ENCODE data around the gene ZBTB7C. TPM values are rescaled to one million over a fixed set of nuclear protein-coding genes. Genes with fewer than 3 reads are reported as not detected.

The ZBTB7C gene
- total and polyA plus RNA-seq, 4 experiments from 2014 or later: 0.23 TPM; not detected in 3

DNA sequence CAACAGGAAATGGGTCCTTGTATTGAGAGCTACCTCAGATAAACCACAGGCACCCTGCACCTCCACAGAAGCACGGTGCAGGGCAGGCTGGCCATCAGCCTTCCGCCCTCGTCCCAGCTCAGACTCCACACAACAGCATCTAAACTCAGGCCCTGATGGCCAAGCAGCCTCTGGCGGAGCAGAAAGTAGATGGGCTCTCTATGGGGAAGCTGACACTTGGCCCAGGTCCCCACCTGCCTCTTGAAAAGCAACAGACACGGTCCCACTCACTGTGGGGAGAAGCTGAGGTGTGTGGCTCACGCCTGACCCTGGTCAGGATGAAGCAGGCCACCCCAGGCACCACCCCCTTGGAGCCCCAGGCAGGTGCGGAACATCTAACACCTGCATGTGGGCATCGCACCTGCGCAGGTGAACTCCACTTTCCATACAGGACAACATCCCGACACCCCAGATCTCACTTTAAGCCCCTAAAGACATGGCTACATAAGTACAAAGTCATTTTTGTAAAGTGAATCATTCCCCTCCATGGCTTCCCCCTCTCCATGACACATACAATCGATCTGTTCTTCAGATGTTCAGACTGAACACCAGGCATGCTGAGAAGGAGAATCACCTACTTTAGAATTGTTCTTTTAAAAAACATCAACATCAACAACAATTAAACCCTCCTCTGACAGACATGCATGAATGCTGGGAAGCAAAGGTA lies 208.4 kb downstream of the ZBTB7C start:
- no peak for DNase-seq
- Histone ChIP-seq H3K4me1 (ENCODE audit: insufficient read depth, low read length) (no peaks in the 10 kb centered on the region), H3K36me3 (ENCODE audit: insufficient read depth, low read length) (no peaks in the 10 kb centered on the region), H3K27ac (ENCODE audit: low read depth, low read length) (no peak overlapping the region), H3K9me3 (ENCODE audit: control insufficient read depth in 1 of 2, low read length in 2 of 2) (no peaks in the 10 kb centered on the region), H3K4me3 (ENCODE audit: low read length in 2 of 2) (no peak overlapping the region), H3K27me3 (ENCODE audit: insufficient read depth, low read length) (no peaks in the 10 kb centered on the region)
- intact Hi-C loops (cut with micrococcal nuclease): no loop called here
- H3K36me3 Mint-ChIP-seq: no peaks in the 10 kb centered on the region
- peaks cover 0 to 4% (median 0%) of the 10 kb centered on the region in 8 donors for H3K9me3 Mint-ChIP-seq
- peaks cover 20 to 33% of the 10 kb centered on the region in 2 donors for H3K27me3 Mint-ChIP-seq
- CTCF ChIA-PET (ENCODE audit: partially characterized antibody): no interaction called here
- no peak overlapping the region for H3K4me3 Mint-ChIP-seq
- POLR2A ChIA-PET (ENCODE audit: partially characterized antibody): no interaction called here
- H3K27ac Mint-ChIP-seq: no peak overlapping the region
- no peaks in the 10 kb centered on the region for H3K4me1 Mint-ChIP-seq

DNA sequence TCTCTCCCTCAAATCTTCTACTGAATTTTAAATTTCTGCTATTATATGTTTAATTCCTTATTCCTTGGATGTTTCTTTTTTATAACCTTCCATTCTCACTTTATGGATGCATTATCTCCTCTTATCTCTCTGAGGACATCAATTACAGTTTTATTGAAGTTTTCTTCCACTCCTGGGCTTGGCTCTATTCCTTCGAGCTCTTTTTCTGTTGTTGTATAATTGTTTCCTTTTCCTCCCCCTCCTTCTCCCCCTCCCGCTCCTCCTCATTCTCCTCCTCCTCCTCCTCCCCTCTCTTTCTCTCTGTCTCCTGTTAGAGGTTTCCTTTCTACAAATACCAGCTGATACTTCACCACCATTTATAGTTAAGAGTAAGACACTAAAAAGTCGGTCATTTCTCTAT lies 209.8 kb downstream of the ZBTB7C start:
- no peak overlapping the region for H3K27ac ChIP-seq (ENCODE audit: low read depth, low read length)
- H3K4me1 ChIP-seq (ENCODE audit: insufficient read depth, low read length): no peaks in the 10 kb centered on the region
- ChIA-PET CTCF (ENCODE audit: partially characterized antibody) (no interaction called here), POLR2A (ENCODE audit: partially characterized antibody) (no interaction called here)
- Mint-ChIP-seq H3K27ac (no peak overlapping the region), H3K9me3 (peaks cover 0 to 4% (median 2%) of the 10 kb centered on the region in 8 donors), H3K4me1 (no peaks in the 10 kb centered on the region), H3K4me3 (no peak overlapping the region), H3K36me3 (no peaks in the 10 kb centered on the region), H3K27me3 (peaks cover 20 to 31% of the 10 kb centered on the region in 2 donors)
- H3K27me3 ChIP-seq (ENCODE audit: insufficient read depth, low read length): no peaks in the 10 kb centered on the region
- intact Hi-C loops (cut with micrococcal nuclease): no loop called here
- H3K4me3 ChIP-seq (ENCODE audit: low read length in 2 of 2): no peak overlapping the region
- H3K36me3 ChIP-seq (ENCODE audit: insufficient read depth, low read length): no peaks in the 10 kb centered on the region
- no peaks in the 10 kb centered on the region for H3K9me3 ChIP-seq (ENCODE audit: control insufficient read depth in 1 of 2, low read length in 2 of 2)
- DNase-seq: no peak

DNA sequence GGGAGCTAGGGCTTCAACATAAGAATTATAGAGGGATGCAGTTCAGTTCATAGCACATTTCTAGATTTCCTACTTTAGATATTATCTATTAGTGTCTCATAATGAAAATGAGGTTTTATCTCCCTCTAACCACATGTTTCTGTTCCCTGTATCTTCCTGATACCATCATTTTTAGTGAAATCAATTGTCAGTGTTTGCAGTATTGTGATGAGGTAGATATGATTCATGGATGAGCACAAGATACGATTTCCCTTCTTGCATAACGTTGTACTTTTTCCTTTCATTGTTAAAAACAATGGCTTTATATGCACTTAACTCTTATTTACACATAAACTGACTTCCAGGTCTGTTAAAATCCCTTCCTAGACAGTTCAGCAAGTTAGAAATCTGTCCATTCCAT lies 211.4 kb downstream of the ZBTB7C start:
- Mint-ChIP-seq H3K4me3 (no peak overlapping the region), H3K36me3 (no peaks in the 10 kb centered on the region), H3K9me3 (peaks cover 0 to 5% (median 4%) of the 10 kb centered on the region in 8 donors), H3K27me3 (peaks cover 18 to 30% of the 10 kb centered on the region in 2 donors), H3K27ac (no peak overlapping the region), H3K4me1 (no peaks in the 10 kb centered on the region)
- DNase-seq: no peak
- POLR2A ChIA-PET (ENCODE audit: partially characterized antibody): no interaction called here
- Histone ChIP-seq H3K4me3 (ENCODE audit: low read length in 2 of 2) (no peak overlapping the region), H3K27me3 (ENCODE audit: insufficient read depth, low read length) (no peaks in the 10 kb centered on the region), H3K36me3 (ENCODE audit: insufficient read depth, low read length) (no peaks in the 10 kb centered on the region), H3K27ac (ENCODE audit: low read depth, low read length) (no peak overlapping the region), H3K9me3 (ENCODE audit: control insufficient read depth in 1 of 2, low read length in 2 of 2) (no peaks in the 10 kb centered on the region), H3K4me1 (ENCODE audit: insufficient read depth, low read length) (no peaks in the 10 kb centered on the region)
- CTCF ChIA-PET (ENCODE audit: partially characterized antibody): no interaction called here
- intact Hi-C loops (cut with micrococcal nuclease): no loop called here

DNA sequence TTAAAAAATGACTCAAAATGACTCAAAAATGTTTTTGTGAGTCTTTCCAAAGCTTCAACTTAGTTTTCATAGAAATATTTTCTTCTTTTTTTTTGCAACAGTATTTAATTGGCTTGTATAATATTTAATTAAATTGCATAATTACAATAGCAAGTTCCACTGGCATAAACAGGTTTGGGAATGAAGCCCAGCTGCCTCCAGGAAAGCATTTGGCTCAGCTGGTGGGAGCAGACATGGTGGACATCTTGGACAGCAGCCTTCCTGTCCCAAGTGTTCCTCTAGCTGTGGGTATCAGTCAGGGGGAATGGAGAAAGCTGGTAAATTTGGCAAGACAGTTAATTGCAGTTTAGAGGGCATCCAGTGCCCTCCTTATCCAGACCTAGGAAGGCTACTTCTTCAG lies 213.4 kb downstream of the ZBTB7C start:
- H3K9me3 ChIP-seq (ENCODE audit: control insufficient read depth in 1 of 2, low read length in 2 of 2): no peaks in the 10 kb centered on the region
- Mint-ChIP-seq H3K36me3 (no peaks in the 10 kb centered on the region), H3K4me3 (no peak overlapping the region), H3K27ac (no peak overlapping the region), H3K27me3 (peaks cover 10 to 19% of the 10 kb centered on the region in 2 donors), H3K4me1 (no peaks in the 10 kb centered on the region), H3K9me3 (peaks cover 0 to 5% (median 4%) of the 10 kb centered on the region in 8 donors)
- H3K27me3 ChIP-seq (ENCODE audit: insufficient read depth, low read length): no peaks in the 10 kb centered on the region
- no peaks in the 10 kb centered on the region for H3K36me3 ChIP-seq (ENCODE audit: insufficient read depth, low read length)
- intact Hi-C loops (cut with micrococcal nuclease): no loop called here
- H3K4me3 ChIP-seq (ENCODE audit: low read length in 2 of 2): no peak overlapping the region
- no peak for DNase-seq
- POLR2A ChIA-PET (ENCODE audit: partially characterized antibody): no interaction called here
- no peak overlapping the region for H3K27ac ChIP-seq (ENCODE audit: low read depth, low read length)
- CTCF ChIA-PET (ENCODE audit: partially characterized antibody): no interaction called here
- H3K4me1 ChIP-seq (ENCODE audit: insufficient read depth, low read length): no peaks in the 10 kb centered on the region

DNA sequence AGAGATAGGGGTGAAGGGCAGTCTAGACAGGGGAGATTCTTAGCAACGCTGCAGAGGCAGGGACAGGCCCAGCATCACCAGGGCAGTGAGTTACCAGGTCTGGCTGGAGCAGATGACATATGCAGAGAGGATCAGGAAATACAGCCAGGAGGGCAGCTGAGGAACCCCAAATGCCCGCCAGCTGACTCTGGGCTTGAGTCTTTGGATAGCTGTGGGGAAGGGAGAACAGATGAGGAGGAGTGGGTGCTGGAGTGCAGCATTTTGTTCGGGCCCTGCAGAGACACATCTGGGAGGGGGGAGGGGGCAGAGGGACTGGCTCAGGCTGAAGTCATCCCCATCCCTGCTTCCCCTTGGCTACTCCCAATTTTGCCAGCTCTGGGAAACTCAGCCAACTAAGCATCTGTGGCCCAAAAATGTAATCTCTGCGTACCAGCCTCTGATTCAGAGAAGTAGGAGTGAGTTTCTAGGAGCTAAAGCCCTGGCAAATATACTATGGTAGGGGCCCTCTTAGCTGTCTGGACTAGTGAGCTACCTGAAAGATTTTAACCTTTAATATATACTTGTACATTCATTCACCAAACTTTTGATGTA lies 214.5 kb downstream of the ZBTB7C start:
- Mint-ChIP-seq H3K9me3 (peaks cover 0 to 5% (median 4%) of the 10 kb centered on the region in 8 donors), H3K4me1 (no peaks in the 10 kb centered on the region), H3K27ac (no peak overlapping the region), H3K27me3 (peaks cover 8 to 18% of the 10 kb centered on the region in 2 donors), H3K4me3 (no peak overlapping the region), H3K36me3 (no peaks in the 10 kb centered on the region)
- H3K27ac ChIP-seq (ENCODE audit: low read depth, low read length): no peak overlapping the region
- CTCF ChIA-PET (ENCODE audit: partially characterized antibody): interaction anchor here (0.6 kb wide), 1 partner anchor 38 kb away, joined by 3 read pairs; no protein-coding TSS in a partner anchor
- H3K9me3 ChIP-seq (ENCODE audit: control insufficient read depth in 1 of 2, low read length in 2 of 2): no peaks in the 10 kb centered on the region
- DNase-seq: no peak
- H3K27me3 ChIP-seq (ENCODE audit: insufficient read depth, low read length): no peaks in the 10 kb centered on the region
- H3K4me1 ChIP-seq (ENCODE audit: insufficient read depth, low read length): no peaks in the 10 kb centered on the region
- intact Hi-C loops (cut with micrococcal nuclease): no loop called here
- POLR2A ChIA-PET (ENCODE audit: partially characterized antibody): no interaction called here
- no peak overlapping the region for H3K4me3 ChIP-seq (ENCODE audit: low read length in 2 of 2)
- no peaks in the 10 kb centered on the region for H3K36me3 ChIP-seq (ENCODE audit: insufficient read depth, low read length)

DNA sequence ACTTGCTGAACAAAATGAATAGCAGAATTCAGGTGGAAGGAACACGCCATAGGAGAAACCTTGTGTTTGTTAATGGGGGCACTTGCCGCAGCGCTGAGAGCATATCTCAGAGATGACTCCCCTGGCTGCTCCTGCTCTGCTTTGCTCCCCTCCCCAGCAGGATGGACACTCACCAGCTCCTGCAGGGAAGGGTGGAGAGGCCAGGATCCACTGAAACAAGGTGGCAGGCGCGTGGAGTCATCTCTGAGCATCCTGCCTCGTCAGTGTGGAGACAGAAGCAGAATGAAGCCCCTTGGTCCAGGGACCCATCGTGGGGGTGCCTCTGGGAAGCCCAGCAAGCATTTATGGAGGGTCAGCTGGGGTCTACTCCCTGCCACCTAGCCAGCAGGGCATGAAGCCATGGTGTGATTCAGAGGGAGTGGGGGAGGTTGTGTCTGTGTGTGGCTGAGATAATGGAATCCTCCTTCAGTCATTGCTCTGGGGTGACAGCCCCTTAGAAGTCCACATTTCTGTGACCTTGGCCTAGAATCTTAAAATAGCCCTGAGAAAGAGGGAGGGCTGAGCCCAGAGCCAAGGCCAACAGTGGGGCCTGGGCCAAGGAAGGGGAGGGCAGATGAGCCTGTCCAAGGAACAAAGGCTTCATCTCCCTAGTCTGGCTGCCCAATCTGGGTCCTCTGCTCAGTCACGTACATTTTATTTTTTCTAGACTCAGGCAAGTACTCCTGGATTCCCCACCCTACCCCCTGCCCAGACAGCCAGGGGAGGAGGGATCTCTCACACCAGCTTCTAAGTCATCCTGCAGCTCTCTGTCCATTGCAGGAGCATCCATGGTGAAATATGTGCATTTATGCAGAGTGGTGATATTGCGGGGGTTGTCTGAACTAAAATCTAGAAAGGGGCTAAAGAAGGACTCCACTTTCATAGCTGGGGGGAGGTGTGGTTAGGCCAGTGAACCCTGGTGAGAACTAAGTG lies 215.4 kb downstream of the ZBTB7C start:
- ChIA-PET POLR2A (ENCODE audit: partially characterized antibody) (no interaction called here), CTCF (ENCODE audit: partially characterized antibody) (interaction anchor here (0.6 kb wide), 1 partner anchor 38 kb away, joined by 3 read pairs; no protein-coding TSS in a partner anchor)
- Histone ChIP-seq H3K36me3 (ENCODE audit: insufficient read depth, low read length) (no peaks in the 10 kb centered on the region), H3K4me1 (ENCODE audit: insufficient read depth, low read length) (no peaks in the 10 kb centered on the region), H3K27me3 (ENCODE audit: insufficient read depth, low read length) (no peaks in the 10 kb centered on the region), H3K27ac (ENCODE audit: low read depth, low read length) (no peak overlapping the region), H3K4me3 (ENCODE audit: low read length in 2 of 2) (no peak overlapping the region), H3K9me3 (ENCODE audit: control insufficient read depth in 1 of 2, low read length in 2 of 2) (no peaks in the 10 kb centered on the region)
- Mint-ChIP-seq H3K4me3 (no peak overlapping the region), H3K36me3 (no peaks in the 10 kb centered on the region), H3K9me3 (peaks cover 0 to 5% (median 4%) of the 10 kb centered on the region in 8 donors), H3K27me3 (peaks cover 5 to 16% of the 10 kb centered on the region in 2 donors), H3K27ac (no peak overlapping the region), H3K4me1 (no peaks in the 10 kb centered on the region)
- intact Hi-C loops (cut with micrococcal nuclease): no loop called here
- DNase-seq: no peak

DNA sequence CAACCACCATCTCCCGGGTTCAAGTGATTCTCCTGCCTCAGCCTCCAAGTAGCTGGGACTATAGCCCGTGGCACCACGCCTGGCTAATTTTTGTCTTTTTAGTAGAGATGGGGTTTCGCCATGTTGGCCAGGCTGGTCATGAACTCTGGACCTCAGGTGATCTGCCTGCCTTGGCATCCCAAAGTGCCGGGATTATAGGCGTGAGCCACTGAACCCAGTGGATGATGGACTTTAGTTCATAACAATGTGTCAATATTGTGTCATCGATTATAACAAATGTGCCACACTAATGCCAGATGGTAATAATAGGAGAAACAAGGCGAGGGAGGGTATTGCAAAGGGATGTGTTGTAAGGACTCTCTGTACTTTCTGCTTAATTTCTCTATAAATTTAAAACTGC lies 216.6 kb downstream of the ZBTB7C start:
- CTCF ChIA-PET (ENCODE audit: partially characterized antibody): no interaction called here
- Mint-ChIP-seq H3K27me3 (peaks cover 4 to 16% of the 10 kb centered on the region in 2 donors), H3K36me3 (no peaks in the 10 kb centered on the region), H3K27ac (no peak overlapping the region), H3K4me3 (no peak overlapping the region), H3K4me1 (no peaks in the 10 kb centered on the region), H3K9me3 (peaks cover 0 to 5% (median 2%) of the 10 kb centered on the region in 8 donors)
- Histone ChIP-seq H3K4me3 (ENCODE audit: low read length in 2 of 2) (no peak overlapping the region), H3K27me3 (ENCODE audit: insufficient read depth, low read length) (no peaks in the 10 kb centered on the region), H3K9me3 (ENCODE audit: control insufficient read depth in 1 of 2, low read length in 2 of 2) (no peaks in the 10 kb centered on the region), H3K36me3 (ENCODE audit: insufficient read depth, low read length) (no peaks in the 10 kb centered on the region), H3K4me1 (ENCODE audit: insufficient read depth, low read length) (no peaks in the 10 kb centered on the region), H3K27ac (ENCODE audit: low read depth, low read length) (no peak overlapping the region)
- no peak for DNase-seq
- POLR2A ChIA-PET (ENCODE audit: partially characterized antibody): no interaction called here
- intact Hi-C loops (cut with micrococcal nuclease): no loop called here

Data from CD4-positive, alpha-beta memory T cell (primary cell).